AG09309 (cell line): ENCODE data around the gene ODC1.

Source experiments
- DNase-seq: peaks from one replicate; pipeline ENCODE4 v3.0.0-alpha.2; 2010; ENCODE audit warnings: low read depth
- H3K4me3 ChIP-seq: 2 replicates; pipeline ENCODE4 v1.5.1; 2011; ENCODE audit warnings: mild to moderate bottlenecking, low read depth, low read length, moderate library complexity; ENCODE audit not compliant: control insufficient read depth
- TF ChIP-seq, protein P1 (sequence below): IDR thresholded peaks from 2 replicates; pipeline ENCODE4 v1.5.1; 2011; ENCODE audit warnings: mild to moderate bottlenecking, low read depth, low read length, inconsistent platforms; ENCODE audit not compliant: insufficient read depth, control insufficient read depth; ENCODE audit errors: missing control alignments

The ODC1 gene

DNA sequence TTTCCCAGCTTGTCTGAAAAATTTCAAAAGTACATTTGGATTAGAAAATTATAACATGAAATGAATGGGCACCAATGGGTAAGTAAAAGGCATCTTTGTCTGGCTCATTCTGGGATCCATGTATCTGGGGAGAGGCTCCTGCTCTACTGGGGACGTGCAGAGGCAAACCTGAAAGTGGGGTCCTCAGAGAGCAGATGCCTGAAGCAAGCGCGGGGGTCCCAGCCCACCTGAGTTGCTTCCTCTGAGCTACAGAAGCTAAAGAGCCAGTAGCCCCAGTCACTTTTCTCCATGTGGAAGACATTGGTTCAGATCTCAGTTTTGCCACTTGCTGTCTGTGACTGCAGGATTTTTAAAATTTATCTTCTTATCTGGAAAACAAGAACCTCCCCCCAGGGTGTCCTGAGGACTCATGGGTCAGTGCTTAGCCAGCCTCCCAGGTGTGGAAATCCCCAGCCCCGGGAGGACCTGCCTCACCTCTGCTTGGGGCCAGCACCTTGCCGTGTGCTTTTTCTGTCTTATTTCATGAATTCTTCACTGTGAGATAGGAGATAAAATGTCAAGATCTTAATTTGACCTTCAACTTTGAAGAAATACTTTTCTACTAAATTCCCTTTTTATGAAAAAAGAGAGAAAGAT, 25.1 kb upstream of the ODC1 start:
- TF ChIP-seq, protein P1, sequence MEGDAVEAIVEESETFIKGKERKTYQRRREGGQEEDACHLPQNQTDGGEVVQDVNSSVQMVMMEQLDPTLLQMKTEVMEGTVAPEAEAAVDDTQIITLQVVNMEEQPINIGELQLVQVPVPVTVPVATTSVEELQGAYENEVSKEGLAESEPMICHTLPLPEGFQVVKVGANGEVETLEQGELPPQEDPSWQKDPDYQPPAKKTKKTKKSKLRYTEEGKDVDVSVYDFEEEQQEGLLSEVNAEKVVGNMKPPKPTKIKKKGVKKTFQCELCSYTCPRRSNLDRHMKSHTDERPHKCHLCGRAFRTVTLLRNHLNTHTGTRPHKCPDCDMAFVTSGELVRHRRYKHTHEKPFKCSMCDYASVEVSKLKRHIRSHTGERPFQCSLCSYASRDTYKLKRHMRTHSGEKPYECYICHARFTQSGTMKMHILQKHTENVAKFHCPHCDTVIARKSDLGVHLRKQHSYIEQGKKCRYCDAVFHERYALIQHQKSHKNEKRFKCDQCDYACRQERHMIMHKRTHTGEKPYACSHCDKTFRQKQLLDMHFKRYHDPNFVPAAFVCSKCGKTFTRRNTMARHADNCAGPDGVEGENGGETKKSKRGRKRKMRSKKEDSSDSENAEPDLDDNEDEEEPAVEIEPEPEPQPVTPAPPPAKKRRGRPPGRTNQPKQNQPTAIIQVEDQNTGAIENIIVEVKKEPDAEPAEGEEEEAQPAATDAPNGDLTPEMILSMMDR, result no peak
- DNase-seq, result no peak
- no peak overlapping the region for H3K4me3 ChIP-seq

DNA sequence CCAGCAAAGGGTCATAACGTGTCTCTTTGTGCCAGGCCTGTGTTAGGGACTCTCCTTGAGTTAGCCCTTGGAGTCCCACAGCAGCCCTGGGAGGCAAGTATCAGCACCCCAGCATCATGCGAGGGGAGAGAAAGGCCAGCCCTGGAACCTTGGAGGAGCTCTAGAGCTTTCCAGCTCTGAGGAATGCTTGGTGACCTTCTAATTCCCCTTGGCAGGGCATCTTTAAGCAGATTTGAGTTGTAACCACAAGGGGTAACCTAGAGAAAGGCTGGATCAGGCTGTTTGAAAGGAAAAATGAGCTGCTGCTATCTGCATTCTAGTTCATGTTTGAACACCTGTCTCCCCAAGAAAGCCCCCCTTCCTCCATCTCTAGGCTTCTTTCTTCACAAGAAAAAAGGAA, 23.8 kb upstream of the ODC1 start:
- no peak overlapping the region for H3K4me3 ChIP-seq
- no peak for DNase-seq
- TF ChIP-seq, protein P1, result no peak

GRCh38 chr2:10471046-10471571, 23.0 kb upstream of the ODC1 start:
- H3K4me3 ChIP-seq, result no peak overlapping the region
- TF ChIP-seq, protein P1, result no peak
- DNase-seq, result no peak

DNA sequence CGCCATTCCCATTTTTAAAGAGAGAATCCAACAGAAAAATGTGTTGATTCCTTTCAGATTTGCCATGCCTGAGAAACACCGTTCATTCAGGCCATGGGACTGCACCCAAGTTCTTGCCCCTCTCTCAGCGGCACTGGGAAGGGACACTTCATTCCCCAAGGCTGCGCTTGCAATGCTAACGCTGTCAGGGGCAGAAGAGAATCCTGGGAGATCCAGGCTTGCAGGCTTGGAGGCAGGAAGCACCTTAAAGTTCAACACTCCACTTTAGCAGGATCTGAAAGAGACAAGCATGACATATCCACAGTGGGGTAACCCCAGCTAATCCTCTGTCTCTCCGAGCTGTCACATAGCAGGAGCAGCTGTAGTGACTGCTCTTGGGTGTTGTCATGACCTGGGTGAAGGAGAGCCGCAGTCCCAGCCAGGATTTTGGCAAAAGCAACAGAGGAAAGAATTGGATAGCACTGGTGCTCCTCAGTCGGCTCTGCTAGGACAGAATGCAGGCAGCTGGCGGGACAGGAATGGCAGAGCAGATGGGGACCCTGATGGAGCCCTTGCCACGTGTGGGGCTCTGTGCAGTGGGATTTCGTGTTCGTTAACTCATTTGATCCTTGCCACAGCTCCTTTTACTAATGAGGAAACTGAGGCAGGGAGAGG, 22.0 kb upstream of the ODC1 start:
- H3K4me3 ChIP-seq, result no peak overlapping the region
- TF ChIP-seq, protein P1, result no peak

DNA sequence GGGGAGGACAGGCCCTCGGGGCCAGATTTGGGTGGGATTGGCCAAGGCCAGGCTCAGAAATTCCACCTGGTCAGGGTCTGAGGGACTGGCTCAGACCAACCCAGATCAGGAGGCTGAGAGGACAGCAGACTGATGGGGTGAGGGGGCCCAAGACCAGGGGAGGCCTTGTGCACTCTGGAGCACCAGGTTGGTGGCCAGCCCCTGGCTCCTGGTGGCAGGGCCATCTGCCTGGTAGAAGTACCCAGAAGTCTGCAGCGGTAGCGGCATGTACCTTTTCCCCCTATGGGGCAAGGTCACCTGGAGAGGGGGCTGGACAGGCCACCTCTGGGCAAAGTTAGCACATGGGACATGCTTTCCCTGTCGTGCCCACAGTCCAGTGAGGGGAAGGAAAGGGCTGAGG, 21.2 kb upstream of the ODC1 start:
- no peak for DNase-seq
- no peak overlapping the region for H3K4me3 ChIP-seq
- TF ChIP-seq, protein P1, result no peak

More for the DNA sequence above, 22.0 kb upstream of the ODC1 start:
- no peak for DNase-seq

DNA sequence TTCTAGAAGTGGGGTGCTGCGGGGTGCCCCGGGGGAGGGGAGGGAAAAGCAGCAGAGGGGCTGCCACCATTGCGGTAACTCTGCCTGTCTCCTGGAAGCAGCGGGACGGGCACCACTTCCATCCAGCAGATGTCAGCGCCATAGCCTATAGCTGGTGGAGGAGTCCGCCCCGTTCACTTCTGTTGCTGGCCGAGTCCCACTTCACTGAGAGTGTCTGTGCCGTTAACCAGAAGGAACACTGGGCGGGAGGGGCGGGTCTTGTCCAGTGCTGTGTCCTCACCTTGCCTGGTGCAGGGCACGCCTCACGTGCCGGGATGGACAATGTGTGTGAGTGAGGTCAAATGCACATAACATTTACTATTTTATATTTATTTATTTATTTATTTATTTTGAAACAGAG, 19.3 kb upstream of the ODC1 start:
- TF ChIP-seq, protein P1, result no peak
- H3K4me3 ChIP-seq, result no peak overlapping the region
- DNase-seq, result no peak
